PC-3 (cell line): ENCODE results near the gene SLC8A3. TPM values are rescaled to one million over a fixed set of nuclear protein-coding genes. Genes with fewer than 3 reads are reported as not detected.

ENCODE experiments used
- ATAC-seq: fragments of 200-7000 bp; cut with Tn5 transposase; 2 replicates; pipeline ENCODE4 v1.9.1; 2020; ENCODE audit warnings: mild to moderate bottlenecking, moderate library complexity
- BruUV-seq: library from RNA; stranded (reverse); fragments of 400-500 nt; replicated peaks from 2 replicates; lab custom pipeline; 2021; lab: Mats Ljungman, UMichigan
- CTCF ChIA-PET: fragments of 300-600 bp; sonication (Branson Sonifier 250); formaldehyde crosslinking; loops from one replicate; lab custom pipeline; 2022; ENCODE audit warnings: antibody characterized with exemption; lab: Charles Lee
- POLR2A ChIA-PET: fragments of 300-600 bp; sonication (Branson Sonifier 250); formaldehyde crosslinking; loops from one replicate; lab custom pipeline; 2022; ENCODE audit warnings: antibody characterized with exemption; ENCODE audit not compliant: unreplicated experiment; lab: Charles Lee
- DNase-seq: peaks from one replicate; pipeline ENCODE4 v3.0.0-alpha.2; 2015
- H2AFZ ChIP-seq: fragments of 300-600 bp; sonication (generic); 2 replicates; pipeline ENCODE4 v1.6.0; 2016; ENCODE audit warnings: antibody characterized with exemption, low read length
- H3F3A ChIP-seq: fragments of 300-600 bp; sonication (generic); one replicate; pipeline ENCODE4 v1.6.0; 2017; ENCODE audit warnings: antibody characterized with exemption, low read length, control low read depth, mild to moderate bottlenecking; ENCODE audit not compliant: unreplicated experiment
- H3K27ac ChIP-seq: fragments of 300-600 bp; sonication (generic); 2 replicates; pipeline ENCODE4 v1.5.1; 2016; ENCODE audit warnings: mild to moderate bottlenecking, low read length
- H3K27me3 ChIP-seq: fragments of 300-600 bp; sonication (generic); 2 replicates; pipeline ENCODE4 v1.6.1; 2016; ENCODE audit warnings: low read length, mixed read lengths
- H3K36me3 ChIP-seq: fragments of 300-600 bp; sonication (generic); 2 replicates; pipeline ENCODE4 v1.6.1; 2016; ENCODE audit warnings: low read depth, mixed run types, low read length, mixed read lengths
- H3K4me1 ChIP-seq: fragments of 300-600 bp; sonication (generic); 2 replicates; pipeline ENCODE4 v1.5.1; 2016; ENCODE audit warnings: low read length; ENCODE audit not compliant: insufficient read depth
- H3K4me2 ChIP-seq: fragments of 300-600 bp; sonication (generic); 2 replicates; pipeline ENCODE4 v1.6.0; 2016; ENCODE audit warnings: low read length
- H3K4me3 ChIP-seq: fragments of 300-600 bp; sonication (generic); 2 replicates; pipeline ENCODE4 v1.5.1; 2016; ENCODE audit warnings: mild to moderate bottlenecking, low read length, mixed read lengths
- H3K79me2 ChIP-seq: fragments of 300-600 bp; sonication (generic); 2 replicates; pipeline ENCODE4 v1.6.1; 2017; ENCODE audit warnings: low read length, mixed read lengths
- H3K9ac ChIP-seq: fragments of 300-600 bp; sonication (generic); 2 replicates; pipeline ENCODE4 v1.6.0; 2016; ENCODE audit warnings: mild to moderate bottlenecking, low read length
- H3K9me2 ChIP-seq: fragments of 300-600 bp; sonication (generic); replicated peaks from 2 replicates; pipeline ENCODE4 v1.6.1; 2016; ENCODE audit warnings: mixed run types, low read length, mixed read lengths
- H3K9me3 ChIP-seq: fragments of 300-600 bp; sonication (generic); 2 replicates; pipeline ENCODE4 v1.6.1; 2016; ENCODE audit warnings: low read length, mixed read lengths
- H4K20me1 ChIP-seq: fragments of 300-600 bp; sonication (generic); 2 replicates; pipeline ENCODE4 v1.6.1; 2016; ENCODE audit warnings: low read length, mixed read lengths
- CTCF ChIP-seq: fragments of 300-600 bp; sonication (generic); conservative IDR thresholded peaks from 2 replicates; pipeline ENCODE4 v1.5.1; 2017; ENCODE audit warnings: antibody characterized with exemption, low read depth, mild to moderate bottlenecking, low read length
- EZH2 ChIP-seq: fragments of 300-600 bp; sonication (generic); IDR thresholded peaks from one replicate; pipeline ENCODE4 v1.6.1; 2017; ENCODE audit warnings: antibody characterized with exemption, mild to moderate bottlenecking, low read length; ENCODE audit not compliant: unreplicated experiment
- EZH2phosphoT487 ChIP-seq: fragments of 300-600 bp; sonication (generic); IDR thresholded peaks from 2 replicates; pipeline ENCODE4 v1.6.1; 2018; ENCODE audit warnings: mild to moderate bottlenecking, antibody characterized with exemption, low read length, borderline replicate concordance
- intact Hi-C: fragments of 100-400 bp; cut with micrococcal nuclease; formaldehyde crosslinking; loops from 2 replicates; pipeline ENCODE4 v1.9.0; 2023
- total RNA-seq: library from RNA; depleted of rRNA; stranded (reverse); fragments of >200 nt; gene quantifications from 2 replicates; pipeline ENCODE4 v1.2.3, GENCODE V29; 2014

Gene SLC8A3
- total RNA-seq, 1 experiment from 2014 or later = not detected

- ChIA-PET CTCF (no interaction called here), POLR2A (no interaction called here)
- ATAC-seq = no peak
These were observed 177.7 kb downstream of the SLC8A3 start for GRCh38 chr14:70011098-70011497.

GRCh38 chr14:70009961-70010360 lies 178.8 kb downstream of the SLC8A3 start:
- Histone ChIP-seq H3K27ac (no peak overlapping the region), H3K4me2 (no peak overlapping the region), H3K4me3 (no peak overlapping the region), H4K20me1 (no peaks in the 10 kb centered on the region), H2AFZ (no peak overlapping the region), H3F3A (no peaks in the 10 kb centered on the region), H3K27me3 (peaks cover 76% of the 10 kb centered on the region), H3K4me1 (no peaks in the 10 kb centered on the region), H3K9ac (no peak overlapping the region), H3K9me2 (no peaks in the 10 kb centered on the region), H3K36me3 (no peaks in the 10 kb centered on the region), H3K9me3 (no peaks in the 10 kb centered on the region), H3K79me2 (no peaks in the 10 kb centered on the region)
- DNase-seq = no peak
- no peak for TF ChIP-seq EZH2
- no peak for TF ChIP-seq EZH2phosphoT487
- TF ChIP-seq CTCF = no peak
- CTCF ChIA-PET = no interaction called here
- no TSS peak for BruUV-seq
- ATAC-seq = no peak
- intact Hi-C loops = no loop called here
- POLR2A ChIA-PET = no interaction called here

More at GRCh38 chr14:70011098-70011497, 177.7 kb downstream of the SLC8A3 start:
- Histone ChIP-seq H3K36me3 (no peaks in the 10 kb centered on the region), H3K9ac (no peak overlapping the region), H3K27me3 (peaks cover 77% of the 10 kb centered on the region), H2AFZ (no peak overlapping the region), H3K4me2 (no peak overlapping the region), H3K9me3 (no peaks in the 10 kb centered on the region), H3K4me1 (no peaks in the 10 kb centered on the region), H3K4me3 (no peak overlapping the region), H3K9me2 (no peaks in the 10 kb centered on the region), H3K79me2 (no peaks in the 10 kb centered on the region), H3F3A (no peaks in the 10 kb centered on the region), H3K27ac (no peak overlapping the region), H4K20me1 (no peaks in the 10 kb centered on the region)
- intact Hi-C loops = no loop called here
- TF ChIP-seq CTCF (no peak), EZH2 (no peak), EZH2phosphoT487 (no peak)
- no TSS peak for BruUV-seq
- DNase-seq = no peak

- ChIA-PET POLR2A (interaction anchor here (0.7 kb wide), 1 partner anchor 79 kb away, joined by 3 read pairs; no protein-coding TSS in a partner anchor), CTCF (interaction anchor here (0.6 kb wide), 1 partner anchor 1004 kb away, joined by 3 read pairs; no protein-coding TSS in a partner anchor)
- Histone ChIP-seq H3F3A (no peaks in the 10 kb centered on the region), H3K4me3 (no peak overlapping the region), H3K9me3 (no peaks in the 10 kb centered on the region), H3K27ac (no peak overlapping the region), H3K27me3 (peaks cover 74% of the 10 kb centered on the region), H3K4me2 (no peak overlapping the region), H3K36me3 (no peaks in the 10 kb centered on the region), H2AFZ (no peak overlapping the region), H4K20me1 (no peaks in the 10 kb centered on the region), H3K79me2 (no peaks in the 10 kb centered on the region), H3K4me1 (no peaks in the 10 kb centered on the region), H3K9me2 (no peaks in the 10 kb centered on the region), H3K9ac (no peak overlapping the region)
- DNase-seq = no peak
- no TSS peak for BruUV-seq
- no peak for ATAC-seq
- TF ChIP-seq EZH2phosphoT487 (no peak), EZH2 (no peak), CTCF (no peak)
- intact Hi-C loops = no loop called here
These were observed 180.2 kb downstream of the SLC8A3 start for GRCh38 chr14:70008284-70009262.
